Ishikawa (cell line): ENCODE results near the gene ADCY7.

ENCODE experiments used
- CEBPB ChIP-seq: IDR thresholded peaks from 2 replicates; pipeline ENCODE4 v1.6.1; 2012
- CREB1 ChIP-seq: IDR thresholded peaks from 2 replicates; pipeline ENCODE4 v1.6.1; 2012; ENCODE audit warnings: low read depth
- EGR1 ChIP-seq: IDR thresholded peaks from 2 replicates; pipeline ENCODE4 v1.6.1; 2012
- EP300 ChIP-seq: IDR thresholded peaks from 2 replicates; pipeline ENCODE4 v1.6.1; 2012; ENCODE audit warnings: borderline replicate concordance
- FOXM1 ChIP-seq: IDR thresholded peaks from 2 replicates; pipeline ENCODE4 v1.6.1; 2012; ENCODE audit warnings: low read depth, borderline replicate concordance
- NFIC ChIP-seq: IDR thresholded peaks from 2 replicates; pipeline ENCODE4 v1.6.1; 2012
- RAD21 ChIP-seq: IDR thresholded peaks from 2 replicates; pipeline ENCODE4 v1.6.1; 2012; ENCODE audit warnings: low read depth
- TAF1 ChIP-seq: IDR thresholded peaks from 2 replicates; pipeline ENCODE4 v1.6.1; 2012; ENCODE audit warnings: low read depth, mild to moderate bottlenecking
- TCF12 ChIP-seq: IDR thresholded peaks from 2 replicates; pipeline ENCODE4 v1.6.1; 2012; ENCODE audit warnings: low read depth
- TEAD4 ChIP-seq: IDR thresholded peaks from 2 replicates; pipeline ENCODE4 v1.6.1; 2012
- YY1 ChIP-seq: IDR thresholded peaks from 2 replicates; pipeline ENCODE4 v1.6.1; 2012; ENCODE audit warnings: low read depth
- ZBTB7A ChIP-seq: IDR thresholded peaks from 2 replicates; pipeline ENCODE4 v1.6.1; 2012; ENCODE audit warnings: low read depth
- TF ChIP-seq, protein P1 (sequence below): IDR thresholded peaks from 2 replicates; pipeline ENCODE4 v1.6.1; 2012; ENCODE audit warnings: low read depth, mild to moderate bottlenecking
- TF ChIP-seq, protein P2 (sequence below): IDR thresholded peaks from 2 replicates; pipeline ENCODE4 v1.6.1; 2012
- TF ChIP-seq, protein P3 (sequence below): IDR thresholded peaks from 2 replicates; pipeline ENCODE4 v1.6.1; 2012

The ADCY7 gene

DNA sequence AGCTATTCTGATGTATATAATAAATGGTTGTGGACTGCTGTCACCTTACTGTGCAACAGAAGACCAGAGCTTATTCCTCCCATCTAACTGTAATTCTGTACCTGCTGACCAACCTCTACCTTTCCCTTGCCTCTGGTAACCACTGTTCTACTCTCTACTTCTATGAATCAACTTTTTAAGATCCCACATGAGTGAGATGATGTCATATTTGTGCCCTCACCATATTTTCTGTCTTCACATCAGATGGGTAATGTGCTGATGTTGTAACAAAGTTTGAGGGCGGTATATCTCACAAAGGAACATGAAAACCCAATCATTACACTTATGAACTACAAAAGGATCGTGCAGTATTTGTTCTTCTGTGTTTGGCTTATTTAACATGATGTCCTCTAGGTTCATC is 85.6 kb downstream of the ADCY7 start:
- TF ChIP-seq CREB1: no peak

DNA sequence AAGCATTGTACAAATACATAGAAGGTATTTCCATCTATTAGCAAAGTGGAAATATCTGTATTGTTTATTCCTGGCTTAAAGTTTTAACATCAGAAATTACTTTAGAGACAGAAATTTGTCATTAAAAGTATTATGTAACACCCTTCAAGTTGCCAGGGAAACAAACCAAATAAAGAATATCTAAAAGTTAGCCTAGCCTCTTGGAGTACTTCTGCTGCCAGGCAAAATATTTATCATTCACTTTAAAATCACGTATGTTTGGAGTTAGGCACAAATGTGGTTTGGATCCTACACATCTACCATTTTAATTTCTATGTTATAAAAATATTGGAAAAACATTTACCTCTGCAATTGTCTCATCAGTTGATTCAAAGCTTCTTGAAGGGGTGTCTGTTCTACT is 87.7 kb downstream of the ADCY7 start:
- TF ChIP-seq CEBPB: no peak
- TF ChIP-seq, protein P1, sequence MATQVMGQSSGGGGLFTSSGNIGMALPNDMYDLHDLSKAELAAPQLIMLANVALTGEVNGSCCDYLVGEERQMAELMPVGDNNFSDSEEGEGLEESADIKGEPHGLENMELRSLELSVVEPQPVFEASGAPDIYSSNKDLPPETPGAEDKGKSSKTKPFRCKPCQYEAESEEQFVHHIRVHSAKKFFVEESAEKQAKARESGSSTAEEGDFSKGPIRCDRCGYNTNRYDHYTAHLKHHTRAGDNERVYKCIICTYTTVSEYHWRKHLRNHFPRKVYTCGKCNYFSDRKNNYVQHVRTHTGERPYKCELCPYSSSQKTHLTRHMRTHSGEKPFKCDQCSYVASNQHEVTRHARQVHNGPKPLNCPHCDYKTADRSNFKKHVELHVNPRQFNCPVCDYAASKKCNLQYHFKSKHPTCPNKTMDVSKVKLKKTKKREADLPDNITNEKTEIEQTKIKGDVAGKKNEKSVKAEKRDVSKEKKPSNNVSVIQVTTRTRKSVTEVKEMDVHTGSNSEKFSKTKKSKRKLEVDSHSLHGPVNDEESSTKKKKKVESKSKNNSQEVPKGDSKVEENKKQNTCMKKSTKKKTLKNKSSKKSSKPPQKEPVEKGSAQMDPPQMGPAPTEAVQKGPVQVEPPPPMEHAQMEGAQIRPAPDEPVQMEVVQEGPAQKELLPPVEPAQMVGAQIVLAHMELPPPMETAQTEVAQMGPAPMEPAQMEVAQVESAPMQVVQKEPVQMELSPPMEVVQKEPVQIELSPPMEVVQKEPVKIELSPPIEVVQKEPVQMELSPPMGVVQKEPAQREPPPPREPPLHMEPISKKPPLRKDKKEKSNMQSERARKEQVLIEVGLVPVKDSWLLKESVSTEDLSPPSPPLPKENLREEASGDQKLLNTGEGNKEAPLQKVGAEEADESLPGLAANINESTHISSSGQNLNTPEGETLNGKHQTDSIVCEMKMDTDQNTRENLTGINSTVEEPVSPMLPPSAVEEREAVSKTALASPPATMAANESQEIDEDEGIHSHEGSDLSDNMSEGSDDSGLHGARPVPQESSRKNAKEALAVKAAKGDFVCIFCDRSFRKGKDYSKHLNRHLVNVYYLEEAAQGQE: no peak
- no peak for TF ChIP-seq TAF1
- no peak for TF ChIP-seq EGR1
- no peak for TF ChIP-seq YY1
- no peak for TF ChIP-seq CREB1
- no peak for TF ChIP-seq EP300
- no peak for TF ChIP-seq TCF12
- TF ChIP-seq, protein P2, sequence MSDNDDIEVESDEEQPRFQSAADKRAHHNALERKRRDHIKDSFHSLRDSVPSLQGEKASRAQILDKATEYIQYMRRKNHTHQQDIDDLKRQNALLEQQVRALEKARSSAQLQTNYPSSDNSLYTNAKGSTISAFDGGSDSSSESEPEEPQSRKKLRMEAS: no peak
- no peak for TF ChIP-seq NFIC
- no peak for TF ChIP-seq FOXM1
- no peak for TF ChIP-seq TEAD4
- TF ChIP-seq, protein P3, sequence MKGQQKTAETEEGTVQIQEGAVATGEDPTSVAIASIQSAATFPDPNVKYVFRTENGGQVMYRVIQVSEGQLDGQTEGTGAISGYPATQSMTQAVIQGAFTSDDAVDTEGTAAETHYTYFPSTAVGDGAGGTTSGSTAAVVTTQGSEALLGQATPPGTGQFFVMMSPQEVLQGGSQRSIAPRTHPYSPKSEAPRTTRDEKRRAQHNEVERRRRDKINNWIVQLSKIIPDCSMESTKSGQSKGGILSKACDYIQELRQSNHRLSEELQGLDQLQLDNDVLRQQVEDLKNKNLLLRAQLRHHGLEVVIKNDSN: no peak
- no peak for TF ChIP-seq RAD21

DNA sequence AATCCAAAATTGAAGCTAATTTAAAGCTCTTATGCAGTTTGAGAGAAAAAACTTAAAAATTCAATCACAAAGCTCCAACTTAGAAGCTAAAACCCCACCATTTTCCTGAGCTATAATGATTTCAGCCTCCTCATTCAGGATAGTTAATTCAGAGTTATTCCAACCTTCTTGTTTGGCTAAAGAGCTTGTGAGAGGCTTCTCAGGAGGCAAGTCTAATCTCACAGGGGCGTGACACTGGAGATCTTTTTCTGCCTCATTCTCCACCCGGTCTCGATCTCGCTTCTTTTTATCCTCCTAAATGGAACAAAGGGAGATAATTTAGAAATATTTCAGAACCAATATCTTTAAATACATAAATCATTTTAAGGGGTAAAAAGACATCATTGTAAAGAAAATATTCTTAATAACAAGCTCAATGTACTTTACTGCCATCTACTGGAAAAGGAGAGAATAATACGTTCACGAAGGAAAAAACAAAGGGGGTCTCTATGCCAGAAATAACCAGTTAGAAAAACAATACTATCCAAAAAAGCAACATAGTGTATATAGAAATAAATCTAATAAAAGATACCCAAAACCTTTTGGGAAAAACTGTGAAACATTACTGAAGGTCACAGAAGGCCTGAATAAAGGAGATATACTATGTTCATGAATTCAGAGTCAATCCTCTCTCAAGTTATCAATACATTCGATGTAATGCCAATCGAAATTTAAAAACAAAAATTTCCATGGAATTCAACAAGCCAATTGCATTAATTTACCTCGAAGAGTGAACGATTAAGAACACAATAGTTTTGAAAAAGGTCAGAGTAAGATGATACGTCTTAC is 88.5 kb downstream of the ADCY7 start:
- TF ChIP-seq CREB1 (no peak), EGR1 (no peak), FOXM1 (no peak), NFIC (no peak), TCF12 (no peak), CEBPB (no peak), RAD21 (peak; percentile 29), TAF1 (no peak)
- TF ChIP-seq, protein P3: no peak

DNA sequence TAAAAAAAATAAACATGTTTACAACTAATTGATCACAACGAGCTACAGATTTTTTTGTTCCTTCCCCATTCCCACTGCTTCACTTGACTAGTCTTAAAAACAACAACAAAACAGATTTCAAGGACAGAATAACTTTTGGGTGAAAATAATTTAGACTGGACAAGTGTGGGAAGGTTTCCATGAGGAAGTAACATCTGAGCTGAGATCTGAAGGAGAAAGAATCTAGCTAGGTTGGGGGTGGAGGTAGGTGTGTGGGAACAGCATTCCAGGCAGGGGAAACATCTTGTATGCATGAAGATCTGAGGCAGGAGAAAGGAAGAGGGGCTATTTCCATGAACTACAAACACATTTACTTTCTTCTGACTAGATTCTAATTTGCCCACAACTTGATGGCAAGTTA is 93.3 kb downstream of the ADCY7 start:
- TF ChIP-seq TAF1 (no peak), YY1 (no peak), CREB1 (no peak), EGR1 (no peak), FOXM1 (no peak)
- TF ChIP-seq, protein P3: no peak
- TF ChIP-seq, protein P1: no peak

DNA sequence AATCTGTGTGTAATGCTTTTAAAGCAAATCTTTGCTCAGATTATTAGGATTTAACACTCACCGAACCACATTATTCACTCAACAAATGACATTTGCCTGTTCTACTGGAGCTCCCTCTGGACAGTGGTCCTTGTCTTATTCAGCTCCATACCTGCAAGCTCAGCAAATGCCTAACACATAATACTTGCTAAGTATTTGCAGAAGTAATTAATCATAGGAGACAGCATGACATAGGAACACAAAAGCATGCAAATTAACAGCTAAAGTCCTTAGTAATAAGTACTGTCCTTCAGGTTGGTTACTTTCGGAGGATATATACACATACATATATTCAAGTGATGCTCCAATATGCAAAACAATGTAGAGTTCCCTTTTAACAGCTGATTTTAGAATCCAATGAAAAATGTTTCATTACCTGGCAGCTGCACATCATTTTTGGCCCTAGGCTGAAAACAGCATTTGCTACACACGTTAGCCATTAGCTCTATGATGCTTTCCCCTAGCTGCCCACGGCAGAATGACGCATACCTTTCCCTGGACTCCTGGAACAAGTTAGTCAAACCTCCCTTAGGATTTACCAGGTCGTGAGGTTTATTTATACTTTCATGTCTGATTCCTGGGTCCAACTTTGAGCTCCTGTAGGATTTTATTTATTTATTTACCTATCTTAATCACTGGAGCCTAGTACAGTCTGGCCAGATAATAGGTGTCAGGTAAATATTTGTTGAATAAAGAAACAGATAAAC is 93.9 kb downstream of the ADCY7 start:
- TF ChIP-seq ZBTB7A (no peak), EP300 (no peak), TCF12 (no peak), CREB1 (no peak), TEAD4 (no peak)
- TF ChIP-seq, protein P1: no peak
